GM03348 (cell line): ENCODE data around the gene OIP5.
"Not testable (repeated sequence)": the region's sequence is repeated elsewhere in the genome, so short reads cannot be mapped to it uniquely, and the experiment has no call there.

Source experiments
- DNase-seq: peaks from one replicate; pipeline ENCODE4 v3.0.0; 2012; ENCODE audit warnings: low spot score

Gene OIP5

DNA sequence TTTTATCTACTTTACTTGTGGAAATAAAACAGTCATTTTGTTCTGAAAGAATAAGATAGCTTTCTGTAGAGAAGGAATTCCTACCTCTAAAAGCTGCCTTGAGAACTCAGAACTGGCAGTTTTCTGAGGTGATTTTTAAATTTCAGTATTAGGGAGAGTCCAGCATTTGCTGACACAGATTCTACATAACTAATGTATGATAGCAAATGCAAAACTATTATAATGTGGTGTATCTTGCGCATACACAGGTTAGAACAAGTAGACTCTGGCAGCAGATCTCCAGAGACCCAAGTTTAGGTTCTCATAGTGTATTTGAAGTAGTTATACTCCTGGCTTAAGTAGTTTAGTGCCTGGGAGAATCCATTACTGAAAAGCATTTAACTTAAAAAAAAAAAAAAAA, 30.8 kb downstream of the OIP5 start:
- no peak for DNase-seq

DNA sequence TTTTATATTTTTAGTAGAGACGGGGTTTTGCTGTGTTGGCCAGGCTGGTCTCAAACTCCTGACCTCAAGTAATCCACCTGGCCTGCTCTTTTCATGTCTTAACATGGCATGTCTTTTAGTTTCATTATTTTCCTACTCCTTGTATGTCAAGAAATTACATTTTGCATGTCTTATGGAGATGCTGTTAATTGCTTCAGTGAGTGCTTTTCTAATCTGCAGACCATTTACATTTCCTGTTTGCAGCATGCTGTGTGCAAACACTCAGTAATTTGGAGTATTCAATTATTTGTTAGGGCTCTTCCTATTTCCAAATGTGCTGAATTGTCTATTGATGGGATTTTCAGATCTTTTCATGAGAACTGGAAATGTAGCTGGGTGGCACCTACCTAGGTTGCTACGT, 31.3 kb downstream of the OIP5 start:
- not testable (repeated sequence) for DNase-seq

DNA sequence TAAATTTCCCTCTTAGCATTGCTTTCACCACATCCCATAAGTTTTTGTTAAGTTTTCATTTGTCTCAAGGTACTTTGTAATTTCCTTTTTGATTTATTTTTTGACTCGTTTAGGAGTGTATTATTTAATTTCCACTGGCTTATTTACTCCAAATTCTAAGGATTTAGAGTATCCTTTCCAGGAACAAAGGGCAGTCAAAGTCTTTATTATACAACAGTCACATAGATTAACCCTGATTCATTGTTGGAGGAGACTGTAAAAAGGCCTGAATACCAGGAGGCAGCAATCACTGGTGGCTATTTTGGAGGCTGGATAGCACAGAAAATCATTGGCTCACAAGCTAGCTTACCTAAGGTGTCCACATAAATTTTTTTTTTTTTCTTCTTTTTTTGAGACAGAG, 39.9 kb downstream of the OIP5 start:
- DNase-seq, result no peak

DNA sequence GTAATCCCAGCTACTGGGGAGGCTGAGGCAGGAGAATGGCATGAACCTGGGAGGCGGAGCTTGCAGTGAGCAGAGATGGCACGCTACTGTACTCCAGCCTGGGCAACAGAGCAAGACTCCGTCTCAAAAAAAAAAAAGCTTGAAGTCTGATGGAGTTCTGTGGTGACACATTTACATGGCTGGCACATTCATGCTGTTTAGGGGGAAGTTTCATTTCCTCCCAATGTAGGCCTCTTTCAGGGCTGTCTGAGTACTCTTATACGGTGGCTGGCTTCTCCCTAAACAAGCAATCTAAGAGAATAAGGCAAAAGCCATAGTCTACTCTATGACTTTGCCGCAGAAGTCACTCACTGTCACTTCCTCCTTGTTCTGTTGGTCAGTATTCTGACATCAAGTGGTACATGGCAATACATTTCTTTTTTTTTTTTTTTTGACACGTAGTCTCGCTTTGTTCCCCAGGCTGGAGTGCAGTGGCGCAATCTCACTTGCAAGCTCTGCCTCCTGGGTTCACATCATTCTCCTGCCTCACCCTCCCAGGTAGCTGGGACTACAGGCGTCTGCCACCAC, 41.2 kb downstream of the OIP5 start:
- DNase-seq, result no peak

DNA sequence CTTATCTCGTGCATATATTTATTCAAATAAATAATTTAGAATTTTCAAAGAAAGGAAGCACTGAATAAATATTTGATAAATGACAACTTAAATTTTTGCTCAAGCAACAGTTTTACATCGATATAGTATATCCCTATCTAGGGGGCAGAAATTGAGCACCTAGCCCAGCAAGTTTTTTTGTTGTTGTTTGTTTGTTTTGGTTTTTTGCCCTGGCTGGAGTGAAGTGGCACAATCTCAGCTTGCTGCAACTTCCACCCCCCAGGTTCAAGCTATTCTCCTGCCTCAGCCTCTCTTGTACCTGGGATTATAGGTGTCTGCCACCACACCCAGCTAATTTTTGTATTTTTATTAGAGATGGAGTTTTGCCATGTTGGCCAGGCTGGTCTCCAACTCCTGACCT, 42.4 kb downstream of the OIP5 start:
- DNase-seq, result no peak

DNA sequence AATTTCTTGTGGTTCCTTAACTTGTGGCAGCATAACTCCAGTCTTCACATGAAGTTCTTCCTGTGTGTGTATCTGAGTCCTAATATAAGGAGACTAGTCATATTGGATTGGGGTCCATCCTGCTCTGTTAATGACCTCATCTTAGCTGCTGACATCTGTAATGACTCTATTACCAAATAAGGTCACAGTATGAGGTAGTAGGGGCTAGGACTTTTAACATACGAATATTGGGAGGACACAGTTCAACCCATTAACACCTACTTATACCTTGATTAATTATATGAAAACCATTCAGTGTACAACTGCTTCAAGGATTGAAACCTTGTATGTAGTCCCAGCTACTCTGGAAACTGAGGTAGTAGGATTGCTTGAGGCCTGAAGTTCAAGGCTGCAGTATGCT, 43.9 kb downstream of the OIP5 start:
- no peak for DNase-seq

DNA sequence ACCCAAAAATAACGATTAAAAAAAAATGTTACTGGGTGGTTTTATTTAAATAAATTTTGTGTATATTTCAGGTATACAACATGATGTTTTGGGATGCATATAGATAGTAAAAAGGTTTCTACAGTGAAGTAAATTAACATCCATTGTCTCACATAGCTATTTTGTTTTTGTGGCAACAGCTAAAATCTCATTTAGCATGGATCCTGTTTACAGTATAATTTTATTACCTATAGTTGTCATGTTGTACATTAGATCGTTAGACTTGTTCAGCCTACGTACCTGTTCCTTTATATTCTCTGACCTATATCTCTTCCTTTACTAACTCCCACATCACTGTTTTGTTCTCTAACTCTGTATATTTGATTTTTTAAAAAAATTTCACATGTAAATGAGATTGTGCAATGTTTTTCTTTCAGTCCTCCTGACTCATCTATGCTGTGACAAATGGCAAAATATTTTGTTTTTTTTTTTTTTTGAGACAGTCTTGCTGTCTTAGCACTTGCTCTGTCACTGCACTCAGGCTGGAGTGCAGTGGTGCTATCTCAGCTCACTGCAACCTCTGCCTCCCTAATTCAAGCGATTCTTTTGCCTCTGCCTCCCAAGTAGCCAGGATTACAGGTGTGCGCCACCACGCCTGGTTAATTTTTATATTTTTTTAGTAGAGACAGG, 45.6 kb downstream of the OIP5 start:
- DNase-seq, result peak; percentile 35

DNA sequence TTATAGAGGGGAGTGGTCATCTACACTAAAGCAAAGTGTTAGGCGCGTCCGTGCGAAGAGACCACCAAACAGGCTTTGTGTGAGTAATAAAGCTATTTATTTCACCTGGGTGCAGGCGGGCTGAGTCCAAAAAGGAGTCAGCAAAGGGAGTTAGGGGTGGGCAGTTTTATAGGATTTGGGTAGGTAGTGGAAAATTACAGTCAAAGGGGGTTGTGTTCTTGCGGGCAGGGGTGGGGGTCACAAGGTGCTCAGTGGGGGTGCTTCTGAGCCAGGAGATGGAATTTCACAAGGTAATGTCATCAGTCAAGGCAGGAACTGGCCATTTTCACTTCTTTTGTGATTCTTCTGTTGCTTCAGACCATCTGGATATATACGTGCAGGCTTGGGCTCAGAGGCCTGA, 47.1 kb downstream of the OIP5 start:
- no peak for DNase-seq

DNA sequence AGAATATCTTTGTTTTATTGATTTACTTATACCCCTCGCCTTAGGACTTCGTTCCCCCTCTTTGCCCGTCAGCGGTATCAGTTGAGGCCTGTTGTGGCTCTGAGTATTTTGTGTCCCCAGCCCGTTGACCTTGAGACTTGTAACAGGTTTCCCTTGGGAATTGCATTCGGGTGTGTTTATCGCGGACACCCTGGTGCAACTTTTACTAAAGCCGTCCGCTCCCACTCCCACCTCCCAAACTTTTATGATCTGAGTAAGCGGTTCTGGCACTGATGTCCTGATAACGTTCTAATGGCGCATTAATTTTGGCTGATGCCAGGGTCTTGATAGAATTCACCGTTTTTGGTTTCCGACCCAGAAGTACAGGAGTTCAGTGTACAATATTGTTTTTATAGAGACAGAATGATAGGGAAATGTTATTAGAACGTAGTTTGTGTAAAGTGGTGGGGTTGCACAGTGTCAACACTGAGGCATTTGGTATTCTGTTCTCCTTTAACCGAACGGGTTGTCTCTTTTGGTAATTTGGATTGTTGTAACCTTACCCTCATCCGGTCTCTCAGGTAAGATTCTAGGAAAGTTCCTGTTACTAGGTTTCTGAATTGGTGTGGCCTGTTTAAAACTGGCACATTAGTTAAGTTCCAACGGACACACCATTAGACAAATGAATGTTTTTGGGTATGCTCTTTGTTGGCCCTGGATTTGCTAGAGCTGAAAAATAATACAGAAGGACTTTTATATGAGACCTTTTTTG, 47.8 kb downstream of the OIP5 start:
- DNase-seq, result peak; percentile 30

DNA sequence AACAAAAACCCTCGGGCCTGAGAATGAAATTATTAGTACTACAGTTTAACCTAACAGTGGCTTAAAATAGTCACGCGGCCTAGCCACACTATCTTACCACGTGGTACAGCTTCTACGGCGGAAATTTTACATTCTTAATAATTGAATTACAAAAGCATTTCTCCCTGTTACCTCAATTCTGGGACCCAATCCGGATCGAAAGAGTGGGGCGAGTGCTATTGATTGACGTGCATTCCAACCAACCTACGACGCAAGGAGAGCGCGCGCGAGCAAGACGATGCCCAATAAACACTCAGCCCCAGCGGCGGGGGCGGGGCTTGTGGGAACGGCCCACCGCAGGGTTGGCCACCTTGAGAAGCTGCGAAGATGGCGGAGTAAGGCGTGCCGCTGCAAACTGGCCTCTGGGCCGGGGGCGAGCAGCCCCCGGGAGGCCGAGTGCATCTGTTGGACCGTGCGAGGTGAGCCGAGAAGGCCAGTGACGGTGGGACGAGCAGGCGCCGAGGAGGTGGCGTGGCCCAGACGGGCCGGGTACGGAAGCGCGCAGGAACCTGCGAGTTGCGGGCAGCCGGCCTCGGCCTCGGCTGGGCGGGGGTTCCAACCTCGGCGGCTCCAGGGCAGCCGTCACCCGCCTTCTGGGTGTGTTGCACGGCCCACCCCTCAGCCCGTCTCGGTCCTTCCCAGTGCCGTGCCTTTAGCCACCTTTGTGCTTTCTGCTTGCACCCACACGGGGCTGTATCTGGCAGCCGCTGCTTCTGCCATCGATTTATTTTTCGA, 48.6 kb downstream of the OIP5 start:
- DNase-seq, result peak; percentile 100

DNA sequence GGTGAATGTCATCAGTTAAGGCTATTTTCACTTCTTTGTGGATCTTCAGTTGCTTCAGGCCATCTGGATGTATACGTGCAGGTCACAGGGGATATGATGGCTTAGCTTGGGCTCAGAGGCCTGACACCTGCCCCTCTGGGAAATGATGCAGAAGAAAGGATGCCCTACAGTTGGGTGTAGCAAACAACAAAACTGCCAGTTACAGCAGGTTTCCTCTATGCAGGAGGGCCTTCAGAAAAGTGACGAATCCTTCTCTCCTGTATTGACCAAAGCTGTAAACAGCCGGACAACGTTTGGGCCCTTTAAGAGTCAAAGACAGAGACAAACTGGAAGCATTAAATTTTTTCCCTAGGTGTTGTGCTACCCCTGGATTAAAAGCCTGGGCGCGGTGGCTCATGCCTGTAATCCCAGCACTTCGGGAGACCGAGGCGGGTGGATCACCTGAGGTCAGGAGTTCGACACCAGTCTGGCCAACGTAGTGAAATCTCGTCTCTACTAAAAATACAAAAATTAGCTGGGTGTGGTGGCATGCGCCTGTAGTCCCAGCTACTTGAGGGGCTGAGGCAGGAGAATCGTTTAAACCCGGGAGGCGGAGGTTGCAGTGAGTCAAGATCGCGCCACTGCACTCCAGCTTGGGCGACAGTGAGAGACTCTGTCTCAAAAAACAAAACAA, 49.3 kb downstream of the OIP5 start:
- not testable (repeated sequence) for DNase-seq

DNA sequence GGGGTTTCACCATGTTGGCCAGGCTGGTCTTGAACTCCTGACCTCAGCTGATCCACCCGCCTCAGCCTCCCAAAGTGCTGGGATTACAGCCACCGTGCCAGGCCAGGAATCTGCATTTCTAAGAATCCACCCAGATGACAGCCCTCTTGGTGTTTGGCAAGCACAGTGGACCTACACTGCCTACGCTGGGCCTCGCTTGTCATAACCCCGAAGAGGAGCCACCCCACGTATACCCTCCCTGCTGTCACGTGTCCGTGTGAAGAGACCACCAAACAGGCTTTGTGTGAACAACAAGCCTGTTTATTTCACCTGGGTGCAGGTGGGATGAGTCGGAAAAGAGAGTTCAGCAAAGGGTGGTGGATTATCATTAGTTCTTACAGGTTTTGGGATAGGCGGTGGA, 50.0 kb downstream of the OIP5 start:
- not testable (repeated sequence) for DNase-seq

DNA sequence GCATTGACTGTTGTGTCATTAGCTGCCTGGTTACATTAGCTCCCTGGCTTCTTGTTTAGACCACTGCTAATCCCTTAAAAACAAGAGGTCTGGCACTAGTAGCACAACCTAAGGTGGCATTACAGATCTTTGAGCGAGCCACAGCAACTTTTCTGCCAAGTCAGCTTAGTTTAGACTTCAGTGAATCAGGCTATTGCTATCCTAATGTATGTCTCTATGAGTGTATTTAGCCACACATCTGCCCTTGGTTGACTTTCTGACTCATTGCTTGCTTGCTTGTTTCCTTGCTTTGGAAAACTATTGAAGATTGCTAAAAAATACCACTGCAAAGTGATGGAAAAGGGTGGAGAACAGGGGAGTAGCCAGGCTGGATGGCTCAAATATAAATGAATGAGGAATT, 51.2 kb downstream of the OIP5 start:
- DNase-seq, result peak; percentile 69

DNA sequence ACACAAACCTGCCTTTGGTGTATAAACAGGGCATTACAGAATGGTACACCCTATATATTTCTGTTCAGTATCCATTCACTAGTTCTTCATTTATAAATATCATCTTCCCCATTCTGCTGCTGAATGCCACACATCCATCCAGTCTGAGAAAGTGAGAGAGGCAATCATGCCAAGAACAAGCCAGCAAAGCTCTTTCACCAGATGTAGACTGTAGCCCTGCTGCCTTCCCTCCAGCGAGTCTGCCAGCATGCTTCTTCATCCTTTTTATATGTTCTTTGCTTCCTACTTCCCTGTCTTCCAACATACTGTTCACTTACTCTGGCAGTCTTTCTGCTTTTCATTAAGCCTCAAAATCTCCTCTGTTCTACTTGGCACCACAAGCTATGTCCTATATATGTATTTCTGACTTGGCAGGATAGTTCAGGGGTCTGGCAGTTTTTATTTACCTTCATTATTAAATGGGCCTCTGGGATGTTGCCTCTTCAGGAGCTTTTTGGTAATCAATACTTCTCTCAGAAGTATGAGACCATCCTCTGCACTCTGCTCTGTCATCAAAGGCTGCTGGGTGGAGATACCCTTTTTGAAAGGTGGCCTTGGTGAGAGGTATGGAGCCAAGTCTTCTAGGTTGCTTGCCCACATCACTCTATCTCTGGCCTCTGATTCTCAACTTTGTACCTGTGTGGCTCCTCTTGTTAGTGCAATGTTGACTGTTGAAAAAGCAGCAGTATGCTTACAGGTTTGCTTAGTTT, 52.7 kb downstream of the OIP5 start:
- no peak for DNase-seq

DNA sequence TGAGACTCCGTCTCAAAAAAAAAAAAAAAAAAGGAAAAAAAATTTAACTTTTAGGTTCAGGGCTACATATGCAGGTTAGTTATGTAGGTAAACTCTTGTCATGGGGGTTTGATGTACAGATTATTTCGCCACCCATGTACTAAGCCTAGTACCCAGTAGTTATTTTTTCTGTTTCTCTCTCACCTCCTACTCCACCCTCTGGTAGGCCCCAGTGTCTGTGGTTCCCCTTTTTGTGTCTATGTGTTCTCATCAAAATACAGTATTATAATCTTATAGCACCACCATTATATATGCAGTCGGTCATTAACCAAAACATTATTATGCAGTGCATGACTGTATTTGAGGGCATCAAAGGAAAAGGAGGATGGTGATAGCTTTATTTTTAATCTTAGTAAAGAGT, 54.1 kb downstream of the OIP5 start:
- DNase-seq, result no peak

DNA sequence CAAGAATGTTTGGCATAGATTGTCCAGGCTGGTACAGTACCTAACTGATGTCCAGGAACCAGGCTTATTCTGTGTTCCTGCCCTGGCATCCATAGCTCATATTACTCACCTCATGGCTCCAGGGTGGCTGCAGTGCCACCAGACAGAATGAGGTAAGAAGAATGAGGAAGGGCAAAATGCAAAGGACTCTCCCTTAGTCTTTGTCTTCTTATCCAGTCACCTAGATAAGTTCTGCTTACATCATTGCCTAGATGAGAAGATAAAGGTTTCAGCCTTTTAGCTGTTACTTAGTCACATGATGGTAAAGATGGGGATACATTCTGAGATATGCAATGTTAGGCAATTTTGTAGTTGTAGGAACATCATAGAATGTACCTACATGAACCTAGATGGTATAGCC, 55.6 kb downstream of the OIP5 start:
- no peak for DNase-seq

DNA sequence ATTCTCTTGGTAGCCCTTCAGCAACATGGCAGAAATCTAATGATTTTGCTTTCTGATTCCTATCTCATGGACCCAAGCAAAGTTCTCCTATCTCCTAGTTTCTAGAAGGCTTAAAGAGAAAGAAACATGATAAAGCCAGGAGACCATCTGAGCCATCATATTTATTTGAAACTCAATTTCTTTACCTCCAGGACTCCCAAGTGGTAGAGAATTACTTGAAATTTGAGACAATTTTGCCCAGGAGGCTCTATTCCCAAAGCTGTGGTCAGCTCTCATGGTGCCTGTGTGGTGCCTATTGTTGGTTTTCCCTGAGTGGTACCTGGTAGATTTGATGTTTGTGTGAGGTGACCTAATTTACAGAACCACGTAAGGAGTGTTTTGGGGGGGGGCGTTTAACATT, 62.5 kb downstream of the OIP5 start:
- no peak for DNase-seq

DNA sequence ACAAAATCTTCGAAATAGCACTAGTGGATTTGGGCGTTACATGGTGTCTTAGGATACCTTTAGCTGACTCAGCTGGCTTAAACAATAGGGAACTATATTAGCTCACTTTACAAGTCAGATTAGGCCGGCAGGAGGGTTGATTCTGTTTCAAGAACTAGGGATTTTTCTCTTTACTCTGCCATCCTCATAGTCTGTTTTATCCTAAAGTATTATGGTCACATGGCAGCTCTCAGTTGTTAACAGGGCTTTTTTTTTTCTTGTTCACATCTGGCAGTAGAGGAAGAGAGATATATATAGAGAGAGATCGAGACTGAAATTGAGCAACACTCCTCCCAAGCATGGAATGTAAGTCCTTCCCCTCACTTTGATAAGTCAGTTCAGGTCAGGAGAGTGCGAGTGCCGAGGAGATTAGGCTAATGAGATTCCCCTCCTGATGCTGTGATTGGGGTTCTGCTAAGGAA, 68.5 kb downstream of the OIP5 start:
- peak; percentile 13 for DNase-seq

DNA sequence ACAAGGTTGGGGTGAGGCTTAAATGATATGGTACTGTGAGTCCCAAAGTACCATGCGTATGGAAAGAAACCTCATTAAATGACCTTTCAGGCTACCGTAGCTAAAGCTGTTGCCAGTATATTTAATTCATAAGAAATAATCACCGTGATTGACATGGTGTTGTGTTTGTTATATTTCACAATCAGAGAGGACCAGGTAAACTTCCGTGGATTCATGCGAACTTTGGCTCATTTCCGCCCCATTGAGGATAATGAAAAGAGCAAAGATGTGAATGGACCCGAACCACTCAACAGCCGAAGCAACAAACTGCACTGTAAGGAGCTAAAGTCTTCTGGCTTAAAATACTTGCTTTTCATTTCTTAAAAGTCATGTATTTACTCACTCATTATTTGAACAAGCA, 69.8 kb downstream of the OIP5 start:
- no peak for DNase-seq

DNA sequence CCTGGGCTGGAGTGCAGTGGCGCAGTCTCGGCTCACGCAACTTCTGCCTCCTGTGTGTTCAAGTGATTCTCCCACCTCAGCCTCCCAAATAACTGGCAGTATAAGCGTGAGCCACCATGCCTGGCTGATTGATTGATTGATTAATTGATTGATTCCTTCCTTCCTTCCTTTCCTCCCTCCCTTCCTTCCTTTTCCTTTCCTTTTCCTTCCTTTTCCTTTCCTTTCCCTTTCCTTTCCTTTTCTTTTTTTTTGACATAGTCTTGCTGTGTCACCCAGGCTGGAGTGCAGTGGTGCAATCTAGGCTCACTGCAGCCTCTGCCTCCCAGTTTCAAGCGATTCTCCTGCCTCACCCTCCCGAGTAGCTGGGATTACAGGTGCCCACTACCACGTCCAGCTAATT, 71.5 kb downstream of the OIP5 start:
- not testable (repeated sequence) for DNase-seq

DNA sequence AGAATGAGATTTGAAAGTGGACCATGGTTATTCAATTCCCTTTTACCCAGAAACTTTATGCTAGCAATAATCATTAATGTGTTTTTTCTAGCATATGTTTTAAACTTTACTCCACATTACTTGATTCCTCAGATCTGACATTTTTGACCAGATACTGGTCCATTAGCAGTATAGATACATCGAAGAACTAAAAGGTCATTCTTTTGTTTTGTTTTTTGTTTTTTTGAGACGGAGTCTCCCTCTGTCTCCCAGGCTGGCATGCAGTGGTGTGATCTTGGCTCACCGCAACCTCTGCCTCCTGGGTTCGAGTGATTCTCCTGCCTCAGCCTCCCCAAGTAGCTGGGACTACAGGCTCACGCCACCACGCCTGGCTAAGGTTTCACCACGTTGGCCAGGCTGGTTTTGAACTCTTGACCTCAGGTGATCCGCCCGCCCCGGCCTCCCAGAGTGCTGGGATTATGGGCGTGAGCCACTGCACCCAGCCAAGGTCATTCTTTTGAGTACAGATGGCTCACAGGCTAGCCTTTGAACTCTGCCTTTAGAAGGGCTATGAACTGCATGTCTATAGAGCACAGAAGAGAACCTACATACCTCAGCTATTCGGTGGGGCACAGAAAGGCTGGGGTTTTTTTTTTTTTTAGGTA, 72.7 kb downstream of the OIP5 start:
- DNase-seq, result no peak
